Chondrocyte (in vitro differentiated cells): ENCODE measurements around the gene VAC14. TPM values are rescaled to one million over a fixed set of nuclear protein-coding genes. Genes with fewer than 3 reads are reported as not detected.
"Not testable (repeated sequence)": the region's sequence is repeated elsewhere in the genome, so short reads cannot be mapped to it uniquely, and the experiment has no call there.

Experiments used
- DNase-seq: peaks from one replicate; pipeline ENCODE4 v3.0.0; 2021; ENCODE audit warnings: mixed read lengths, low spot score
- H3K27ac Mint-ChIP-seq: one replicate; pipeline ENCODE4 v1.8.0; 2021; ENCODE audit warnings: mild to moderate bottlenecking, moderate library complexity, mixed read lengths; ENCODE audit not compliant: unreplicated experiment
- H3K27me3 Mint-ChIP-seq: 2 replicates; pipeline ENCODE4 v1.8.0; 2021; ENCODE audit warnings: low read depth, mixed read lengths
- H3K36me3 Mint-ChIP-seq: 2 replicates; pipeline ENCODE4 v1.8.0; 2021; ENCODE audit warnings: low read depth, mixed read lengths
- H3K4me1 Mint-ChIP-seq: 2 replicates; pipeline ENCODE4 v1.8.0; 2021; ENCODE audit warnings: low read depth, mild to moderate bottlenecking, mixed read lengths
- H3K4me3 Mint-ChIP-seq: one replicate; pipeline ENCODE4 v1.8.0; 2021; ENCODE audit warnings: mild to moderate bottlenecking, moderate library complexity, mixed read lengths; ENCODE audit not compliant: unreplicated experiment
- H3K9me3 Mint-ChIP-seq: 2 replicates; pipeline ENCODE4 v1.8.0; 2021; ENCODE audit warnings: low read depth, mixed read lengths
- total RNA-seq: library from RNA; stranded (reverse); gene quantifications from 3 replicates; pipeline ENCODE4 v1.2.1, GENCODE V29; 2021
- TF ChIP-seq, protein P1 (sequence below): fragments of 200-600 bp; sonication (generic); IDR thresholded peaks from 2 replicates; pipeline ENCODE4 v1.5.0; 2021; ENCODE audit warnings: antibody characterized with exemption, mild to moderate bottlenecking, moderate library complexity

The VAC14 gene
- total RNA-seq, 1 donor from 2014 or later: 37.9 TPM

DNA sequence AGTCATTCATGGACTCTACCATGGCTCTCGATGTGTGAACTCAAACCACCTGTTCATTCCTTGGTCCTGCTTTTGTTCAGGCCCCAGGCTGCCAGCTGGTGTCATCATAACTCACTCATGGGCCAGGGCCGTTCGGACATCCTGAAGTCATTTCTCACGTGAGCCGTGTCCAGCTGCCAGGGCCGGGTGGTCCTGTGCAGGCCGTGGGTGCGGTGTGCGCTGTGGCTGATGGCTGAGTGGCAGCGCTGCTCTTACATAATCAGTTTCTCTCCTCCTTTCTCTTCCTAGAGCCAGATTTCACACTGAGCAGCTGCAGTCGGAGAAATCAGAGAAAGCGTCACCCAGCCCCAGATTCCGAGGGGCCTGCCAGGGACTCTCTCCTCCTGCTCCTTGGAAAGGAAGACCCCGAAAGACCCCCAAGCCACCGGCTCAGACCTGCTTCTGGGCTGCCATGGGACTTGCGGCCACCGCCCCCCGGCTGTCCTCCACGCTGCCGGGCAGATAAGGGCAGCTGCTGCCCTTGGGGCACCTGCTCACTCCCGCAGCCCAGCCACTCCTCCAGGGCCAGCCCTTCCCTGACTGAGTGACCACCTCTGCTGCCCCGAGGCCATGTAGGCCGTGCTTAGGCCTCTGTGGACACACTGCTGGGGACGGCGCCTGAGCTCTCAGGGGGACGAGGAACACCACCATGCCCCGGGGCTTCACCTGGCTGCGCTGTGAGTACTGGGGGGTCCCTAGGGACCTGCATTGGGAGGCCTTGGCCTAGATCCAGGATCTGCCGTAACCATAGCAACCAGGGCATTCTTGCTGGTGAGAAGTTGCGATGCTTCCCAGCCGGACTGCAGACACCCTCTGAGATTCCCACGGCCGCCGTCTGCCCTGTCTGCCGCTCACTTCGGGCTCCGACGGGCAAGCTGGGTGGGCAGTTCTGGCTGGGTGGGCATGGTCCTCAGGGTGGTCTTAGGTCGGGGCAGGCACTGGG lies 154.4 kb downstream of the VAC14 start, which contains the start of gene IL34:
Gene IL34, plus strand, starts transcription at position 300 of the 982 bp plus-strand sequence. Its CDS starts 389 bp downstream, at position 689.
- Mint-ChIP-seq H3K4me1 (peaks cover 45% of the 10 kb centered on the region), H3K9me3 (no peaks in the 10 kb centered on the region), H3K4me3 (peak within 1 kb of the TSS; percentile 45), H3K27ac (peak within 1 kb of the TSS; percentile 95), H3K36me3 (no peaks in the 10 kb centered on the region), H3K27me3 (no peaks in the 10 kb centered on the region)
- TF ChIP-seq, protein P1, sequence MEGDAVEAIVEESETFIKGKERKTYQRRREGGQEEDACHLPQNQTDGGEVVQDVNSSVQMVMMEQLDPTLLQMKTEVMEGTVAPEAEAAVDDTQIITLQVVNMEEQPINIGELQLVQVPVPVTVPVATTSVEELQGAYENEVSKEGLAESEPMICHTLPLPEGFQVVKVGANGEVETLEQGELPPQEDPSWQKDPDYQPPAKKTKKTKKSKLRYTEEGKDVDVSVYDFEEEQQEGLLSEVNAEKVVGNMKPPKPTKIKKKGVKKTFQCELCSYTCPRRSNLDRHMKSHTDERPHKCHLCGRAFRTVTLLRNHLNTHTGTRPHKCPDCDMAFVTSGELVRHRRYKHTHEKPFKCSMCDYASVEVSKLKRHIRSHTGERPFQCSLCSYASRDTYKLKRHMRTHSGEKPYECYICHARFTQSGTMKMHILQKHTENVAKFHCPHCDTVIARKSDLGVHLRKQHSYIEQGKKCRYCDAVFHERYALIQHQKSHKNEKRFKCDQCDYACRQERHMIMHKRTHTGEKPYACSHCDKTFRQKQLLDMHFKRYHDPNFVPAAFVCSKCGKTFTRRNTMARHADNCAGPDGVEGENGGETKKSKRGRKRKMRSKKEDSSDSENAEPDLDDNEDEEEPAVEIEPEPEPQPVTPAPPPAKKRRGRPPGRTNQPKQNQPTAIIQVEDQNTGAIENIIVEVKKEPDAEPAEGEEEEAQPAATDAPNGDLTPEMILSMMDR: no peak
- DNase-seq: no peak

DNA sequence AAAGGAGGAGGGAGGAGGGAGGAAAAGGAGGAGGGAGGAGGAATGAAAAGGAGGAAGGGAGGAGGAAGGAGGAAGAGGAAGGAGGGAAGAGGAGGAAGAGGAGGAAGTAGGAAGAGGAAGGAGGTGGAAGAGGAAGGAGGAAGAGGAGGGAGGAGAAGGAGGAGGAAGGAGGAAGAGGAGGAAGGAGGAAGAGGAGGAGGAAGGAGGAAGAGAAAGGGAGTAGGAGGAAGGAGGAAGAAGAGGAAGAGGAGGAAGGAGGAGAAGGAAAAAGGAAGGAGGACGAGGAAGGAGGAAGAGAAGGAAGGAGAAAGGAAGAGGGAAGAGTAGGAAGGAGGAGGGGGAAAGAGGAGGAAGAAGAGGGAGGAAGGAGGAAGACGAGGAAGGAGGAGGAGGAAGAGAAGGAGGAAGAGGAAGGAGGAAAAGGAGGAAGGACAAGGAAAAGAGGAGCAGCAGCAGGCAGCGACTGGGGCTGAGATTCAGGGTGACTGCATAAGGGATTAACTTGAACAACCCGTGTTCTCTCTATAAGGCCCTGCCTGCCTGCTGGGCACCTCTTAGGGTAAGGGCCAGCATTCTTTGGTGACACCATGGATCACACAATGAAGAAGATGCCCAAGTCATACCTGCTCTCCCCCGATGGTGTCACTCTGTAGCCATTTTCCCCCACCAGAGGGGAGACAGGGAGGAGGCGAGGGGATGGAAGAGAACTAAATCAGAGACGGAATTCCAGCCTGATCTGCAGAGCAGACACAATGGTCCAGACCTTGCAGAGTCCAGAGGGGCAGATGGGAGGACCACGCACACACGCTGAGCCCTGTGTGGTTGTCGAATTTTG lies 156.0 kb downstream of the VAC14 start:
- no peaks in the 10 kb centered on the region for H3K36me3 Mint-ChIP-seq
- peaks cover 34% of the 10 kb centered on the region for H3K4me1 Mint-ChIP-seq
- no peak overlapping the region for H3K4me3 Mint-ChIP-seq
- no peaks in the 10 kb centered on the region for H3K9me3 Mint-ChIP-seq
- H3K27ac Mint-ChIP-seq: peak overlapping the region; percentile 32
- DNase-seq: no peak
- TF ChIP-seq, protein P1: no peak
- no peaks in the 10 kb centered on the region for H3K27me3 Mint-ChIP-seq

DNA sequence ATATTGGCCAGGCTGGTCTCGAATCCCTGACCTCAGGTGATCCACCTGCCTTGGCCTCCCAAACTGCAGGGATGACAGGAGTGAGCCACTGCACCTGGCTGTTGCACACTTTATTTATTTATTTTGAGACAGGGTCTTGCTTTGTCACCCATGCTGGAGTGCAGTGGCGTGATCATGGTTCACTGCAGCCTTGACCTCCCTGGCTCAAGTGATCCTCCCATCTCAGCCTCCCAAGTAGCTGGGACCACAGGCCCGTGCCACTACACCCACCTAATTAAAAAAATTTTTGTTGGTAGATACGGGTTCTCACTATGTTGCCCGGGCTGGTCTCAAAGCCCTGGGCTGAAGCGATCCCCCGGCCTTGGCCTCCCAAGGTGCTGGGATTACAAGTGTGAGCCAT lies 157.7 kb downstream of the VAC14 start:
- H3K4me1 Mint-ChIP-seq: peaks cover 33% of the 10 kb centered on the region
- not testable (repeated sequence) for DNase-seq, H3K27me3 Mint-ChIP-seq, H3K36me3 Mint-ChIP-seq, H3K9me3 Mint-ChIP-seq, H3K4me3 Mint-ChIP-seq, H3K27ac Mint-ChIP-seq

DNA sequence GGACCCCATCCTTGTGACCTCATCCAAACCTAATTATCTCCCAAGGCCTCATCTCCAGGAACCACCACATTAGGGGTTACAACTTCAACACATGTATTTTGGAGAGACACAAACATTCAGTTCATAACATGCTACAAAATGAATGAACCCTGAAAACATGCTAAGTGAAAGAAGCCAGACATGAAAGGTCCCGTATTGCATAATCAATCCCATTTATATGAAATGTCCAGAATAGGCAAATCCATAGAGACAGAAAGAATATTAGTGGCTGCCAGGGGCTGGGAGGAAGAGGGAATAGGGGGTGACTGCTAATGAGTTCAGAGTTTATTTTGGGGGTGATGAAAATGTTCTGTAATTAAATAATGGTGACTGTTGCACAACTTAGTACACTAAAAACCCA lies 158.3 kb downstream of the VAC14 start:
- Mint-ChIP-seq H3K9me3 (no peaks in the 10 kb centered on the region), H3K27me3 (no peaks in the 10 kb centered on the region), H3K27ac (no peak overlapping the region), H3K4me3 (no peak overlapping the region), H3K4me1 (peaks cover 33% of the 10 kb centered on the region), H3K36me3 (no peaks in the 10 kb centered on the region)
- DNase-seq: no peak
- TF ChIP-seq, protein P1: no peak

DNA sequence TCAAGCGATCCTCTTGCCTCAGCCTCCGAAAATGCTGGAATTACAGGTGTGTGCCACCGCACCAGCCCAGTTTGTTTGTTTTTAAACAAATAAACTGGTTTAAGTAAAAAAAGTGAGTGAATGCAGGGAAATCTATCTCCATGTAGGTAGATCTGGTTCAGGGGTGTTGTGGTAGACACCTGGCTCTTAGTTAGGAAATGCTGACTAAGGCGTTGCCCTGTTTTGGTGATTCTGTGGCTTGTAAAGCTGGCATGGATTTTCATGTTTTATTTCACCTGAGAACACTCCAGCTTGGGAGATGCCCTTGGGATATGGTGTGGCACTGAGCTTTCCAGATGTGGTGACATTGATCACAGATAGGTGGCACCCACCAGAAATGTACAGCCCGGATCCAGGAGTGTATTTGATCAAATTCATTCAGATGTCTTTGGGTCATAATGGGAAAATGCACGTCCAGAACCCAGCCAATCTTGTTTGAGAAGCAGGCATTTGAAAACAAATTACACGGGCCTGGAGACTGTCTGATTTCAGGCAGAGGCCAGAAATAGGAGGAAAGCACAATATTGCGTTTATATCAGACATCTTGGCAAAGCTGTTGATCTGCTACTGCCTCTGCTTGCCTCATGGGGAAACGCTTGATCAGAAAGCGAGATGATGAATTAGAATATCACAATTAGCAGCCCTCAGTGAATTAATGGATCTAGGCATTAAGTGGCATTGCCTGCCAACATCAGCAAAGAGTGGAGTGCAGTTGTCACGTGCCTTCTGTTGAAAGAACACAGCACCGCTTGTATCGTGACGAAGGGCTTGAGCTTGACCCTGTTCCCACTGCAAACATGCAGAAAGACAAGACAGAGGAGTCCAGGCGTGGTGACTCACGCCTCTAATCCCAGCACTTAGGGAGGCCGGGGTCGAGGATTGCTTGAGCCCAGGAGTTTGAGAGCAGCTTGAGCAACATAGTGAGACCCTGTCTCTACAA lies 161.9 kb downstream of the VAC14 start:
- no peaks in the 10 kb centered on the region for H3K9me3 Mint-ChIP-seq
- DNase-seq: no peak
- H3K27me3 Mint-ChIP-seq: no peaks in the 10 kb centered on the region
- peaks cover 34% of the 10 kb centered on the region for H3K4me1 Mint-ChIP-seq
- H3K4me3 Mint-ChIP-seq: no peak overlapping the region
- H3K36me3 Mint-ChIP-seq: no peaks in the 10 kb centered on the region
- TF ChIP-seq, protein P1: peak; percentile 50
- peak overlapping the region; percentile 87 for H3K27ac Mint-ChIP-seq
